GM21390 (cell line): ENCODE results near the gene DARS1.

Experiments
- ATAC-seq: cut with Tn5 transposase; IDR thresholded peaks from one replicate; pipeline ENCODE4 v1.9.1; 2021; ENCODE audit not compliant: unreplicated experiment

Gene DARS1

GRCh38 chr2:135985018-135985825 is at the start of gene DARS1:
DARS1 (minus strand) TSS chr2:135985626; CDS start chr2:135985468, 158 bp downstream.
- ATAC-seq: peak; percentile 83

GRCh38 chr2:136034629-136035028 is 49.2 kb upstream of the DARS1 start:
- no peak for ATAC-seq

GRCh38 chr2:136032817-136033535 is 47.5 kb upstream of the DARS1 start:
- ATAC-seq: no peak

GRCh38 chr2:136032192-136032591 is 46.8 kb upstream of the DARS1 start:
- no peak for ATAC-seq

GRCh38 chr2:136031711-136032110 is 46.3 kb upstream of the DARS1 start:
- no peak for ATAC-seq

- no peak for ATAC-seq
Observed at GRCh38 chr2:136030406-136030805, 45.0 kb upstream of the DARS1 start.

GRCh38 chr2:136029149-136029548 is 43.7 kb upstream of the DARS1 start:
- ATAC-seq: peak; percentile 84

GRCh38 chr2:136028001-136028400 is 42.6 kb upstream of the DARS1 start:
- ATAC-seq: no peak

GRCh38 chr2:136027112-136027511 is 41.7 kb upstream of the DARS1 start:
- ATAC-seq: no peak

- ATAC-seq: peak; percentile 66
Observed at GRCh38 chr2:136025057-136025973, 39.9 kb upstream of the DARS1 start.

GRCh38 chr2:136024616-136025015 is 39.2 kb upstream of the DARS1 start:
- no peak for ATAC-seq

- no peak for ATAC-seq
Observed at GRCh38 chr2:136024185-136024584, 38.8 kb upstream of the DARS1 start.

GRCh38 chr2:136023416-136023815 is 38.0 kb upstream of the DARS1 start:
- ATAC-seq: no peak

GRCh38 chr2:136022396-136023146 is 37.1 kb upstream of the DARS1 start:
- ATAC-seq: no peak

- no peak for ATAC-seq
Observed at GRCh38 chr2:136021976-136022375, 36.5 kb upstream of the DARS1 start.

- ATAC-seq: no peak
Observed at GRCh38 chr2:136021406-136021805, 36.0 kb upstream of the DARS1 start.

GRCh38 chr2:136020831-136021230 is 35.4 kb upstream of the DARS1 start:
- no peak for ATAC-seq

GRCh38 chr2:136019825-136020224 is 34.4 kb upstream of the DARS1 start:
- ATAC-seq: no peak

- peak; percentile 73 for ATAC-seq
Observed at GRCh38 chr2:136019306-136019705, 33.9 kb upstream of the DARS1 start.

- ATAC-seq: no peak
Observed at GRCh38 chr2:136017786-136018185, 32.4 kb upstream of the DARS1 start.

- ATAC-seq: no peak
Observed at GRCh38 chr2:136016836-136017235, 31.4 kb upstream of the DARS1 start.
